Fibroblast of lung (primary cell): ENCODE measurements around the gene SORCS3. TPM values are rescaled to one million over a fixed set of nuclear protein-coding genes. Genes with fewer than 3 reads are reported as not detected.

Experiments used
- DNase-seq, 2 donors: peaks; one replicate each; pipeline versions ENCODE4 v3.0.0 to v3.0.0-alpha.2; 2010; ENCODE audit warnings: low read depth in 2 of 2
- H2AFZ ChIP-seq: 2 replicates; pipeline ENCODE4 v1.5.1; 2012; ENCODE audit warnings: low read length, control low read depth, inconsistent platforms
- H3K27ac ChIP-seq: 2 replicates; pipeline ENCODE4 v1.5.1; 2011; ENCODE audit warnings: low read length, control low read depth; ENCODE audit not compliant: insufficient read depth
- H3K27me3 ChIP-seq: 2 replicates; pipeline ENCODE4 v1.5.1; 2011; ENCODE audit warnings: mild to moderate bottlenecking, low read length; ENCODE audit not compliant: control insufficient read depth, insufficient read depth
- H3K36me3 ChIP-seq: 2 replicates; pipeline ENCODE4 v1.5.1; 2011; ENCODE audit warnings: low read length; ENCODE audit not compliant: control insufficient read depth, insufficient read depth
- H3K4me1 ChIP-seq: 2 replicates; pipeline ENCODE4 v1.5.1; 2011; ENCODE audit warnings: low read length; ENCODE audit not compliant: control insufficient read depth, insufficient read depth; ENCODE audit errors: extremely low read depth
- H3K4me2 ChIP-seq: 2 replicates; pipeline ENCODE4 v1.5.1; 2011; ENCODE audit warnings: low read length, control low read depth; ENCODE audit not compliant: insufficient read depth; ENCODE audit errors: extremely low read depth
- H3K4me3 ChIP-seq, 4 experiments: fragments of 200-600 bp in 1 of 4; sonication (generic) in 1 of 4; replicated peaks in 1 of 4; 2 replicates each; pipeline ENCODE4 v1.5.1; 2011 to 2016; ENCODE audit warnings: low read length in 4 of 4, low read depth in 3 of 4, mild to moderate bottlenecking in 3 of 4, control low read depth in 2 of 4, inconsistent platforms in 1 of 4, mixed read lengths in 1 of 4; ENCODE audit not compliant: insufficient read depth in 1 of 4; ENCODE audit errors: control extremely low read depth in 1 of 4
- H3K79me2 ChIP-seq: 2 replicates; pipeline ENCODE4 v1.5.1; 2012; ENCODE audit warnings: mild to moderate bottlenecking, low read length, inconsistent platforms; ENCODE audit not compliant: control insufficient read depth, insufficient read depth
- H3K9ac ChIP-seq: 2 replicates; pipeline ENCODE4 v1.5.1; 2011; ENCODE audit warnings: mild to moderate bottlenecking, low read length, control low read depth; ENCODE audit not compliant: insufficient read depth
- H3K9me3 ChIP-seq: 2 replicates; pipeline ENCODE4 v1.5.1; 2012; ENCODE audit warnings: low read depth, low read length; ENCODE audit not compliant: control insufficient read depth, insufficient read depth
- H4K20me1 ChIP-seq: 2 replicates; pipeline ENCODE4 v1.5.1; 2011; ENCODE audit warnings: low read length; ENCODE audit not compliant: control insufficient read depth, insufficient read depth; ENCODE audit errors: extremely low read depth
- EZH2 ChIP-seq: IDR thresholded peaks from 2 replicates; pipeline ENCODE4 v1.5.1; 2012; ENCODE audit warnings: low read length, control low read depth, mild to moderate bottlenecking; ENCODE audit errors: missing control alignments
- polyA plus RNA-seq, 2 donors: library from polyadenylated mRNA; depleted of rRNA in 1 of 2; stranded (reverse) in 1 of 2; unstranded in 1 of 2; fragments of >200 nt; gene quantifications; 2 replicates each; pipeline ENCODE4 v1.2.1, GENCODE V29; 2011 to 2012; ENCODE audit warnings: missing spikeins in 1 of 2
- total RNA-seq: library from RNA; depleted of rRNA; stranded (reverse); fragments of >200 nt; gene quantifications from 2 replicates; pipeline ENCODE4 v1.2.1, GENCODE V29; 2014
- TF ChIP-seq, protein P1 (sequence below), 2 donors: IDR thresholded peaks in 1 of 2; conservative IDR thresholded peaks in 1 of 2; 1 replicate in 1 of 2; 2 replicates in 1 of 2; pipeline ENCODE4 v1.5.1; 2011 to 2012; ENCODE audit warnings: low read length in 2 of 2, control low read depth in 1 of 2, inconsistent platforms in 1 of 2, low read depth in 1 of 2, mild to moderate bottlenecking in 1 of 2

The SORCS3 gene
- total and polyA plus RNA-seq, 2 donors (not counting 1 experiment from before 2014, with no cell fraction given) = not detected

- Histone ChIP-seq H2AFZ (no peak overlapping the region), H4K20me1 (no peaks in the 10 kb centered on the region)
Measured at GRCh38 chr10:104678658-104679057, 37.6 kb downstream of the SORCS3 start.

GRCh38 chr10:104680467-104681401, 39.6 kb downstream of the SORCS3 start:
- Histone ChIP-seq H3K4me1 (no peaks in the 10 kb centered on the region), H4K20me1 (no peaks in the 10 kb centered on the region), H3K27me3 (no peaks in the 10 kb centered on the region), H2AFZ (no peak overlapping the region), H3K9ac (no peak overlapping the region), H3K9me3 (no peaks in the 10 kb centered on the region), H3K79me2 (no peaks in the 10 kb centered on the region), H3K36me3 (no peaks in the 10 kb centered on the region), H3K4me3 (no peak overlapping the region), H3K4me2 (no peak overlapping the region), H3K27ac (no peak overlapping the region)
- TF ChIP-seq, protein P1, sequence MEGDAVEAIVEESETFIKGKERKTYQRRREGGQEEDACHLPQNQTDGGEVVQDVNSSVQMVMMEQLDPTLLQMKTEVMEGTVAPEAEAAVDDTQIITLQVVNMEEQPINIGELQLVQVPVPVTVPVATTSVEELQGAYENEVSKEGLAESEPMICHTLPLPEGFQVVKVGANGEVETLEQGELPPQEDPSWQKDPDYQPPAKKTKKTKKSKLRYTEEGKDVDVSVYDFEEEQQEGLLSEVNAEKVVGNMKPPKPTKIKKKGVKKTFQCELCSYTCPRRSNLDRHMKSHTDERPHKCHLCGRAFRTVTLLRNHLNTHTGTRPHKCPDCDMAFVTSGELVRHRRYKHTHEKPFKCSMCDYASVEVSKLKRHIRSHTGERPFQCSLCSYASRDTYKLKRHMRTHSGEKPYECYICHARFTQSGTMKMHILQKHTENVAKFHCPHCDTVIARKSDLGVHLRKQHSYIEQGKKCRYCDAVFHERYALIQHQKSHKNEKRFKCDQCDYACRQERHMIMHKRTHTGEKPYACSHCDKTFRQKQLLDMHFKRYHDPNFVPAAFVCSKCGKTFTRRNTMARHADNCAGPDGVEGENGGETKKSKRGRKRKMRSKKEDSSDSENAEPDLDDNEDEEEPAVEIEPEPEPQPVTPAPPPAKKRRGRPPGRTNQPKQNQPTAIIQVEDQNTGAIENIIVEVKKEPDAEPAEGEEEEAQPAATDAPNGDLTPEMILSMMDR (conservative IDR thresholded peaks at IDR 0.05 in 1 of 2, IDR thresholded peaks at IDR 0.05 in 1 of 2; ENCODE audit: low read depth in 1 of 2, low read length in 2 of 2) = no peak
- no peak for TF ChIP-seq EZH2
- peak in 1 of 2 donors; percentile 3 for DNase-seq

More at GRCh38 chr10:104678658-104679057, 37.6 kb downstream of the SORCS3 start:
- no peak for DNase-seq
- H3K36me3 ChIP-seq = no peaks in the 10 kb centered on the region
- H3K4me3 ChIP-seq = no peak overlapping the region
- TF ChIP-seq, protein P1 (conservative IDR thresholded peaks at IDR 0.05 in 1 of 2, IDR thresholded peaks at IDR 0.05 in 1 of 2; ENCODE audit: low read depth in 1 of 2, low read length in 2 of 2) = no peak
- TF ChIP-seq EZH2 = no peak
- no peaks in the 10 kb centered on the region for H3K9me3 ChIP-seq
- no peak overlapping the region for H3K4me2 ChIP-seq
- H3K27me3 ChIP-seq = no peaks in the 10 kb centered on the region
- H3K4me1 ChIP-seq = no peaks in the 10 kb centered on the region
- H3K9ac ChIP-seq = no peak overlapping the region
- H3K27ac ChIP-seq = no peak overlapping the region
- H3K79me2 ChIP-seq = no peaks in the 10 kb centered on the region

GRCh38 chr10:104681485-104681884, 40.4 kb downstream of the SORCS3 start:
- no peak for TF ChIP-seq EZH2
- TF ChIP-seq, protein P1 (conservative IDR thresholded peaks at IDR 0.05 in 1 of 2, IDR thresholded peaks at IDR 0.05 in 1 of 2; ENCODE audit: low read depth in 1 of 2, low read length in 2 of 2) = no peak
- Histone ChIP-seq H4K20me1 (no peaks in the 10 kb centered on the region), H3K4me3 (no peak overlapping the region), H3K27me3 (no peaks in the 10 kb centered on the region), H3K79me2 (no peaks in the 10 kb centered on the region), H3K27ac (no peak overlapping the region), H3K9ac (no peak overlapping the region), H3K36me3 (no peaks in the 10 kb centered on the region), H3K4me1 (no peaks in the 10 kb centered on the region), H3K4me2 (no peak overlapping the region), H3K9me3 (no peaks in the 10 kb centered on the region), H2AFZ (no peak overlapping the region)
- DNase-seq = no peak
